Right lobe of liver (tissue), 6 donors: Measurements from ENCODE around the gene SLC37A2. TPM values are rescaled to one million over a fixed set of nuclear protein-coding genes. Genes with fewer than 3 reads are reported as not detected.

Experiments
- ATAC-seq, 4 donors: fragments of 200-7000 bp; cut with Tn5 transposase; one replicate each; pipeline ENCODE4 v1.9.1; 2020; ENCODE audit warnings: mild to moderate bottlenecking in 4 of 4, moderate library complexity in 4 of 4
- DNase-seq, 3 donors: peaks; one replicate each; pipeline ENCODE4 v3.0.0-alpha.2; 2020
- H3K27ac ChIP-seq, 3 donors: fragments of 200-600 bp; one replicate each; pipeline ENCODE4 v1.8.0; 2022
- H3K27me3 ChIP-seq, 2 donors: fragments of 200-600 bp; one replicate each; pipeline ENCODE4 v1.8.0; 2022
- H3K36me3 ChIP-seq, 4 donors: fragments of 200-600 bp; sonication (generic) in 1 of 4; one replicate each; pipeline versions ENCODE4 v1.5.1 to v1.8.0; 2017 to 2022; ENCODE audit warnings: control low read depth in 1 of 4
- H3K4me1 ChIP-seq, 4 donors: fragments of 200-600 bp; sonication (generic) in 1 of 4; one replicate each; pipeline versions ENCODE4 v1.5.1 to v1.8.0; 2017 to 2022; ENCODE audit warnings: control low read depth in 1 of 4
- H3K4me3 ChIP-seq, 3 donors: fragments of 200-600 bp; one replicate each; pipeline ENCODE4 v1.8.0; 2022
- H3K9me3 ChIP-seq, 4 donors: fragments of 200-600 bp; sonication (generic) in 1 of 4; one replicate each; pipeline versions ENCODE4 v1.5.1 to v1.8.0; 2017 to 2022; ENCODE audit warnings: control low read depth in 1 of 4
- CTCF ChIP-seq, 4 donors: fragments of 200-600 bp in 3 of 4; fragments of 450-650 bp in 1 of 4; IDR thresholded peaks; one replicate each; pipeline versions ENCODE4 v1.5.1 to v1.8.0; 2016 to 2022; ENCODE audit warnings: antibody characterized with exemption in 4 of 4, mild to moderate bottlenecking in 2 of 4
- POLR2A ChIP-seq: fragments of 450-650 bp; IDR thresholded peaks from one replicate; pipeline ENCODE4 v1.6.1; 2017; ENCODE audit warnings: antibody characterized with exemption, mild to moderate bottlenecking
- WGBS: methylation state at CpG from one replicate; pipeline ENCODE4 v1.1.6; 2018; ENCODE audit warnings: low coverage, low lambda C conversion rate; ENCODE audit not compliant: insufficient coverage; ENCODE audit errors: missing lambda C conversion rate; 5-methylcytosine and 5-hydroxymethylcytosine counted together
- intact Hi-C, 2 donors: fragments of 100-400 bp; cut with DNase I; formaldehyde crosslinking; loops; one replicate each; pipeline versions ENCODE4 v1.11.2 to v1.14.1; 2022
- total RNA-seq, 6 experiments: library from RNA; depleted of rRNA in 2 of 6; stranded (reverse); fragments of >200 nt in 2 of 6; fragmentation: NEBNext Ultra II Directional in 3 of 6; extraction: Animal tissue kit (Norgen Biotek cat#: 25700) in 3 of 6; gene quantifications; one replicate each; pipeline versions ENCODE4 v1.1.0 to v1.2.4, GENCODE V29; 2016 to 2023
- donor health status: DM: no; HTN: yes; CAD: no.
- donor health status: DM: no; HTN: no; CAD: no.
- donor health status: DM: no; HTN: no; CAD: no.
- donor health status: DM: no; HTN: yes; CAD: no.
- donor health status: DM: no; HTN: yes; CAD: no.

Gene SLC37A2
- total RNA-seq, 6 experiments from 2014 or later = 3.4 to 14.2 (median 4.7) TPM

- peaks cover 0 to 3% (median 0%) of the 10 kb centered on the region in 4 donors for H3K4me1 ChIP-seq
- no peaks in the 10 kb centered on the region for H3K27me3 ChIP-seq
- TF ChIP-seq CTCF (IDR thresholded peaks at IDR 0.05) (no peak), POLR2A (no peak)
- ATAC-seq = no peak
- no peak overlapping the region for H3K4me3 ChIP-seq
- no peak for DNase-seq
- intact Hi-C loops = no loop called here
- no peaks in the 10 kb centered on the region for H3K36me3 ChIP-seq
- WGBS = 95% methylated on average over 6 of the region's 11 CpGs
- H3K9me3 ChIP-seq = no peaks in the 10 kb centered on the region
- H3K27ac ChIP-seq = no peak overlapping the region
Measured at GRCh38 chr11:125074511-125075241, 11.6 kb downstream of the SLC37A2 start.

GRCh38 chr11:125075242-125075625 is 12.1 kb downstream of the SLC37A2 start:
- TF ChIP-seq CTCF (IDR thresholded peaks at IDR 0.05) (no peak), POLR2A (no peak)
- no peaks in the 10 kb centered on the region for H3K36me3 ChIP-seq
- H3K27ac ChIP-seq = no peak overlapping the region
- no peaks in the 10 kb centered on the region for H3K27me3 ChIP-seq
- H3K9me3 ChIP-seq = no peaks in the 10 kb centered on the region
- WGBS = 83% methylated on average over 3 of the region's 7 CpGs
- no peak overlapping the region for H3K4me3 ChIP-seq
- DNase-seq (no peak), ATAC-seq (no peak)
- peaks cover 0 to 3% (median 0%) of the 10 kb centered on the region in 4 donors for H3K4me1 ChIP-seq
- intact Hi-C loops = no loop called here

DNA sequence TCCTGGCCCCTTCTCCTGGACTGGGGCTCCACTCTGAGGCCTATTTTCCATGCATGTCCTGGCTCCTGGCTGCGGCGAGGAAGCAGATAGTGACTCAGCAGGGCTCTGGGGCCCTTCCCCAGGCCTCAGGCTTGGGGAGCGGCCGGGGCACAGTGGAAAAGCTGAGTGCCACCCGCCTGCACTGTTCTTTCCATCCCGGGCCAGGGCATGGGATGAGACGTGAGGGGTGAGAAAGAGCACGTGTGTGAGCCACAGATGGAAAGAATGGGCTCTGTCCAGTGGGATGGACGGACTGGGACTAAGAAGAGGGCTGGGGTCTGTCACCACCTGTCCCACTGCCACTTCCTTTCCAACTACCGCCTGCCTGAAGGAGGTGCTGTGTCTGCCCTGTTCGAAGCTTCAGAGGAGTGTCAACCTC is 12.8 kb downstream of the SLC37A2 start:
- no peak for ATAC-seq
- Histone ChIP-seq H3K36me3 (no peaks in the 10 kb centered on the region), H3K9me3 (no peaks in the 10 kb centered on the region), H3K4me1 (peaks cover 0 to 3% (median 0%) of the 10 kb centered on the region in 4 donors), H3K27me3 (no peaks in the 10 kb centered on the region), H3K4me3 (no peak overlapping the region), H3K27ac (no peak overlapping the region)
- intact Hi-C loops = no loop called here
- TF ChIP-seq POLR2A (no peak), CTCF (IDR thresholded peaks at IDR 0.05) (no peak)
- WGBS = 87% methylated on average over 8 of the region's 11 CpGs
- no peak for DNase-seq

- no peak for TF ChIP-seq POLR2A
- TF ChIP-seq CTCF (IDR thresholded peaks at IDR 0.05) = no peak
- Histone ChIP-seq H3K4me1 (peaks cover 0 to 3% (median 0%) of the 10 kb centered on the region in 4 donors), H3K9me3 (no peaks in the 10 kb centered on the region), H3K27me3 (no peaks in the 10 kb centered on the region), H3K27ac (no peak overlapping the region), H3K36me3 (no peaks in the 10 kb centered on the region), H3K4me3 (no peak overlapping the region)
- ATAC-seq = no peak
- intact Hi-C loops = no loop called here
- 33% methylated on average over 2 of the region's 14 CpGs for WGBS
- no peak for DNase-seq
Measured at GRCh38 chr11:125076378-125076945, 13.4 kb downstream of the SLC37A2 start.
